Panc1 (cell line): Measurements from ENCODE around the gene ARL5C.

ENCODE experiments used
- TCF7L2 ChIP-seq: IDR thresholded peaks from 2 replicates; pipeline ENCODE4 v1.6.1; 2011; ENCODE audit warnings: mild to moderate bottlenecking, low read depth, low read length, inconsistent platforms
- TF ChIP-seq, protein P1 (sequence below): fragments of 450-650 bp; IDR thresholded peaks from 2 replicates; pipeline ENCODE4 v1.5.1; 2017; ENCODE audit warnings: mild to moderate bottlenecking
- TF ChIP-seq, protein P2 (sequence below), 2 experiments: IDR thresholded peaks; 2 replicates each; pipeline ENCODE4 v1.6.1; 2011 to 2012; ENCODE audit warnings: low read depth in 2 of 2, control low read depth in 1 of 2, low read length in 1 of 2, mild to moderate bottlenecking in 1 of 2, moderate library complexity in 1 of 2; ENCODE audit not compliant: insufficient read depth in 1 of 2

DNA sequence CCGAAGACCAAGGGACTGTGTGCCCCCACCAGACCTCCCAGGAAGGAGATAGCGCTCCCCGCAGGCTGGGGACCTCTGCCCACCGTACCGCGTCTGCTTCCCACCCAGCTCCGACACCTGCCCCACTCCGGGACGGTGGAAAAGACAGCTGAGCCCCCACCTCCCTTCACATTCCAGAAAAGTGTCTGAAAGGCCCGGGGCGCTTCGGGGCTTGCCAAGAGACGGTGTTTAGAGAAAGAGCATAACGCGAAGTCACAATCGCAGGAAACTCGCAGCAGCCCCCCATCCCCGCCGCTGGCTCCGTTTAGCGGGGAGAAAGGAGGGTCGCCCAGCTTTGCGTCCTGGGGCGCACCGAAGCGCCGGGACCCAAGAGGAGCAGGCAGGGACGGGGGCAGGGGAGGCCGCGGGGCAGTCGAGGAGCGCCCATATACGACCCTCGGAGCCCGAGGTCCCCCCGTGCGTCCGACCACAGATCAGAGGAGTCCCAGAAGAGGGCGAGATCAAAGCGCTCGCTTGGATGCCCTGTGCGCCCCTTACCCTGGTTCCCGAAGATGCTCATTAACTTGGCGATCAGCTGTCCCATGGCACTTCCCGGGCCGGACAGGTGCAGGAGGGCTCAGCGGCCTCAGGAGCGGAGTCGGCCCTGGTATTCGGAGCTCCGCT is 652 bp downstream of the ARL5C start:
- TF ChIP-seq, protein P1, sequence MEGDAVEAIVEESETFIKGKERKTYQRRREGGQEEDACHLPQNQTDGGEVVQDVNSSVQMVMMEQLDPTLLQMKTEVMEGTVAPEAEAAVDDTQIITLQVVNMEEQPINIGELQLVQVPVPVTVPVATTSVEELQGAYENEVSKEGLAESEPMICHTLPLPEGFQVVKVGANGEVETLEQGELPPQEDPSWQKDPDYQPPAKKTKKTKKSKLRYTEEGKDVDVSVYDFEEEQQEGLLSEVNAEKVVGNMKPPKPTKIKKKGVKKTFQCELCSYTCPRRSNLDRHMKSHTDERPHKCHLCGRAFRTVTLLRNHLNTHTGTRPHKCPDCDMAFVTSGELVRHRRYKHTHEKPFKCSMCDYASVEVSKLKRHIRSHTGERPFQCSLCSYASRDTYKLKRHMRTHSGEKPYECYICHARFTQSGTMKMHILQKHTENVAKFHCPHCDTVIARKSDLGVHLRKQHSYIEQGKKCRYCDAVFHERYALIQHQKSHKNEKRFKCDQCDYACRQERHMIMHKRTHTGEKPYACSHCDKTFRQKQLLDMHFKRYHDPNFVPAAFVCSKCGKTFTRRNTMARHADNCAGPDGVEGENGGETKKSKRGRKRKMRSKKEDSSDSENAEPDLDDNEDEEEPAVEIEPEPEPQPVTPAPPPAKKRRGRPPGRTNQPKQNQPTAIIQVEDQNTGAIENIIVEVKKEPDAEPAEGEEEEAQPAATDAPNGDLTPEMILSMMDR: no peak
- no peak for TF ChIP-seq TCF7L2
- TF ChIP-seq, protein P2, sequence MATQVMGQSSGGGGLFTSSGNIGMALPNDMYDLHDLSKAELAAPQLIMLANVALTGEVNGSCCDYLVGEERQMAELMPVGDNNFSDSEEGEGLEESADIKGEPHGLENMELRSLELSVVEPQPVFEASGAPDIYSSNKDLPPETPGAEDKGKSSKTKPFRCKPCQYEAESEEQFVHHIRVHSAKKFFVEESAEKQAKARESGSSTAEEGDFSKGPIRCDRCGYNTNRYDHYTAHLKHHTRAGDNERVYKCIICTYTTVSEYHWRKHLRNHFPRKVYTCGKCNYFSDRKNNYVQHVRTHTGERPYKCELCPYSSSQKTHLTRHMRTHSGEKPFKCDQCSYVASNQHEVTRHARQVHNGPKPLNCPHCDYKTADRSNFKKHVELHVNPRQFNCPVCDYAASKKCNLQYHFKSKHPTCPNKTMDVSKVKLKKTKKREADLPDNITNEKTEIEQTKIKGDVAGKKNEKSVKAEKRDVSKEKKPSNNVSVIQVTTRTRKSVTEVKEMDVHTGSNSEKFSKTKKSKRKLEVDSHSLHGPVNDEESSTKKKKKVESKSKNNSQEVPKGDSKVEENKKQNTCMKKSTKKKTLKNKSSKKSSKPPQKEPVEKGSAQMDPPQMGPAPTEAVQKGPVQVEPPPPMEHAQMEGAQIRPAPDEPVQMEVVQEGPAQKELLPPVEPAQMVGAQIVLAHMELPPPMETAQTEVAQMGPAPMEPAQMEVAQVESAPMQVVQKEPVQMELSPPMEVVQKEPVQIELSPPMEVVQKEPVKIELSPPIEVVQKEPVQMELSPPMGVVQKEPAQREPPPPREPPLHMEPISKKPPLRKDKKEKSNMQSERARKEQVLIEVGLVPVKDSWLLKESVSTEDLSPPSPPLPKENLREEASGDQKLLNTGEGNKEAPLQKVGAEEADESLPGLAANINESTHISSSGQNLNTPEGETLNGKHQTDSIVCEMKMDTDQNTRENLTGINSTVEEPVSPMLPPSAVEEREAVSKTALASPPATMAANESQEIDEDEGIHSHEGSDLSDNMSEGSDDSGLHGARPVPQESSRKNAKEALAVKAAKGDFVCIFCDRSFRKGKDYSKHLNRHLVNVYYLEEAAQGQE (IDR thresholded peaks at IDR 0.05; ENCODE audit: insufficient read depth in 1 of 2, low read depth in 2 of 2, low read length in 1 of 2): no peak
